GM23338 (cell line): ENCODE results near the gene ARSI. TPM values are rescaled to one million over a fixed set of nuclear protein-coding genes. Genes with fewer than 3 reads are reported as not detected.

ENCODE experiments used
- ATAC-seq: fragments of 200-7000 bp; cut with Tn5 transposase; 3 replicates; pipeline ENCODE4 v1.9.1; 2020
- DNase-seq: peaks from one replicate; pipeline ENCODE4 v3.0.0-alpha.2; 2015; ENCODE audit warnings: low spot score
- H2AFZ ChIP-seq: fragments of 200-600 bp; sonication (generic); 2 replicates; pipeline ENCODE4 v1.8.0; 2016; ENCODE audit warnings: antibody characterized with exemption, mild to moderate bottlenecking, moderate library complexity
- H3F3A ChIP-seq: fragments of 200-600 bp; sonication (generic); replicated peaks from 2 replicates; pipeline ENCODE4 v1.8.0; 2017; ENCODE audit warnings: antibody characterized with exemption, mixed run types, low read depth
- H3K27ac ChIP-seq: fragments of 200-600 bp; sonication (generic); 2 replicates; pipeline ENCODE4 v1.6.1; 2016; ENCODE audit warnings: low read depth
- H3K27me3 ChIP-seq: fragments of 200-600 bp; sonication (generic); 2 replicates; pipeline ENCODE4 v1.8.0; 2016; ENCODE audit warnings: mild to moderate bottlenecking, mixed run types, moderate library complexity; ENCODE audit not compliant: insufficient read depth
- H3K36me3 ChIP-seq: fragments of 200-600 bp; sonication (generic); 2 replicates; pipeline ENCODE4 v1.8.0; 2016; ENCODE audit warnings: mild to moderate bottlenecking; ENCODE audit not compliant: insufficient read depth
- H3K4me1 ChIP-seq: fragments of 200-600 bp; sonication (generic); 2 replicates; pipeline ENCODE4 v1.8.0; 2016; ENCODE audit warnings: mild to moderate bottlenecking, moderate library complexity; ENCODE audit not compliant: insufficient read depth
- H3K4me2 ChIP-seq: fragments of 200-600 bp; sonication (generic); 2 replicates; pipeline ENCODE4 v1.7.1; 2017; ENCODE audit warnings: mixed run types
- H3K4me3 ChIP-seq: fragments of 200-600 bp; sonication (generic); 2 replicates; pipeline ENCODE4 v1.6.1; 2016; ENCODE audit warnings: mixed run types
- H3K79me2 ChIP-seq: fragments of 200-600 bp; sonication (generic); replicated peaks from 2 replicates; pipeline ENCODE4 v1.8.0; 2017; ENCODE audit warnings: mild to moderate bottlenecking; ENCODE audit not compliant: insufficient read depth
- H3K9me2 ChIP-seq: fragments of 200-600 bp; sonication (generic); 2 replicates; pipeline ENCODE4 v1.8.0; 2017; ENCODE audit not compliant: insufficient read depth
- H4K20me1 ChIP-seq: fragments of 200-600 bp; sonication (generic); replicated peaks from 2 replicates; pipeline ENCODE4 v1.8.0; 2017; ENCODE audit warnings: mild to moderate bottlenecking; ENCODE audit not compliant: insufficient read depth
- H3K27ac Mint-ChIP-seq: 2 replicates; pipeline ENCODE4 v1.8.0; 2020; ENCODE audit warnings: inconsistent platforms, mild to moderate bottlenecking, moderate library complexity, mixed read lengths
- H3K27me3 Mint-ChIP-seq: 3 replicates; pipeline ENCODE4 v1.8.0; 2022; ENCODE audit warnings: low read depth, mild to moderate bottlenecking, moderate library complexity, mixed read lengths, inconsistent platforms; ENCODE audit not compliant: insufficient read depth, poor library complexity
- H3K36me3 Mint-ChIP-seq: 3 replicates; pipeline ENCODE4 v1.8.0; 2021; ENCODE audit warnings: low read depth, mild to moderate bottlenecking, inconsistent platforms, moderate library complexity, mixed read lengths
- H3K4me1 Mint-ChIP-seq: 3 replicates; pipeline ENCODE4 v1.8.0; 2020; ENCODE audit warnings: mild to moderate bottlenecking, inconsistent platforms, mixed read lengths
- H3K4me3 Mint-ChIP-seq: 3 replicates; pipeline ENCODE4 v1.8.0; 2021; ENCODE audit warnings: moderate library complexity, mild to moderate bottlenecking, inconsistent platforms, mixed read lengths
- H3K9me3 Mint-ChIP-seq: 3 replicates; pipeline ENCODE4 v1.8.0; 2020; ENCODE audit warnings: moderate library complexity, mild to moderate bottlenecking, inconsistent platforms, mixed read lengths
- CREB1 ChIP-seq: fragments of 250-450 bp; sonication (Bioruptor Pico); IDR thresholded peaks from 2 replicates; pipeline ENCODE4 v1.5.0; 2020; ENCODE audit warnings: low read depth, mild to moderate bottlenecking, moderate library complexity
- ETS1 ChIP-seq: IDR thresholded peaks from 2 replicates; pipeline ENCODE4 v1.6.1; 2016; ENCODE audit warnings: antibody characterized with exemption
- NANOG ChIP-seq: IDR thresholded peaks from 2 replicates; pipeline ENCODE4 v1.6.1; 2016; ENCODE audit warnings: antibody characterized with exemption, borderline replicate concordance
- REST ChIP-seq: IDR thresholded peaks from one replicate; pipeline ENCODE4 v1.6.1; 2018; ENCODE audit warnings: antibody characterized with exemption; ENCODE audit not compliant: unreplicated experiment
- STAT1 ChIP-seq: IDR thresholded peaks from one replicate; pipeline ENCODE4 v1.6.1; 2016; ENCODE audit warnings: antibody characterized with exemption; ENCODE audit not compliant: unreplicated experiment
- ZNF114 ChIP-seq: fragments of 250-450 bp; sonication (Bioruptor Pico); IDR thresholded peaks from 2 replicates; pipeline ENCODE4 v1.5.0; 2020; ENCODE audit warnings: mild to moderate bottlenecking, moderate library complexity
- ZNF331 ChIP-seq: fragments of 250-450 bp; sonication (Bioruptor Pico); IDR thresholded peaks from 2 replicates; pipeline ENCODE4 v1.5.0; 2020; ENCODE audit warnings: low read depth, mild to moderate bottlenecking, moderate library complexity
- polyA plus RNA-seq: library from polyadenylated mRNA; unstranded; fragments of >200 nt; fragmentation: Nextera tagmentation; extraction: Ambion mirVana; gene quantifications from 2 replicates; pipeline ENCODE4 v1.2.1, GENCODE V29; 2016
- total RNA-seq: library from RNA; depleted of rRNA; stranded (reverse); fragments of >200 nt; shearing (Covaris generic); gene quantifications from 2 replicates; pipeline ENCODE4 v1.2.3, GENCODE V29; 2014

Gene ARSI
- total and polyA plus RNA-seq, 2 experiments from 2014 or later = 0.99 to 6.9 TPM

DNA sequence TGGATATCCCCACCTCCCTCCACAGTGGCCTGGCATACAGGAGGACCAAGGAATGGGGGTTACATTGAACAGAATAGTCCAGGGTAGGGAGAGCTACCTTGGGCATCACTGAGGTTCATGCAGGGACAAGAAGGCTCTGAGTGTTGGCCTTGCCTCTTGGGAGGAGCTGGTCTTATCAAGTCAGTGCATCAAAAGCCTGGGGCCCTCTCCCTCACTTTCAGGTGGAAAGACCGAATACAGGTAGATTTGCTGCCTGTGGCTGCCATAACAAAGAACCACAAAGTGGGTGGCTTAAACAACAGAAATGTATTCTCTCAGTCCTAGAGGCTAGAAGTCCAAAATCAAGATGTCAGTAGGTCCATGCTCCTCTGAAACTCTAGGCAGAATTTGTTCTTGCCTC lies 18.5 kb upstream of the ARSI start:
- H3K27me3 Mint-ChIP-seq = peaks cover 7% of the 10 kb centered on the region
- TF ChIP-seq CREB1 (CRISPR knock-in tag) (no peak), REST (no peak)
- Histone ChIP-seq H3K36me3 (no peaks in the 10 kb centered on the region), H3F3A (no peaks in the 10 kb centered on the region), H4K20me1 (no peaks in the 10 kb centered on the region), H3K4me2 (no peak overlapping the region), H3K27me3 (no peaks in the 10 kb centered on the region), H3K9me2 (no peaks in the 10 kb centered on the region), H3K79me2 (no peaks in the 10 kb centered on the region), H3K27ac (no peak overlapping the region), H2AFZ (no peak overlapping the region), H3K4me3 (no peak overlapping the region), H3K4me1 (no peaks in the 10 kb centered on the region)
- no peaks in the 10 kb centered on the region for H3K9me3 Mint-ChIP-seq
- no peaks in the 10 kb centered on the region for H3K36me3 Mint-ChIP-seq
- peaks cover 11% of the 10 kb centered on the region for H3K4me1 Mint-ChIP-seq
- DNase-seq (no peak), ATAC-seq (no peak)
- H3K27ac Mint-ChIP-seq = no peak overlapping the region
- H3K4me3 Mint-ChIP-seq = no peak overlapping the region

DNA sequence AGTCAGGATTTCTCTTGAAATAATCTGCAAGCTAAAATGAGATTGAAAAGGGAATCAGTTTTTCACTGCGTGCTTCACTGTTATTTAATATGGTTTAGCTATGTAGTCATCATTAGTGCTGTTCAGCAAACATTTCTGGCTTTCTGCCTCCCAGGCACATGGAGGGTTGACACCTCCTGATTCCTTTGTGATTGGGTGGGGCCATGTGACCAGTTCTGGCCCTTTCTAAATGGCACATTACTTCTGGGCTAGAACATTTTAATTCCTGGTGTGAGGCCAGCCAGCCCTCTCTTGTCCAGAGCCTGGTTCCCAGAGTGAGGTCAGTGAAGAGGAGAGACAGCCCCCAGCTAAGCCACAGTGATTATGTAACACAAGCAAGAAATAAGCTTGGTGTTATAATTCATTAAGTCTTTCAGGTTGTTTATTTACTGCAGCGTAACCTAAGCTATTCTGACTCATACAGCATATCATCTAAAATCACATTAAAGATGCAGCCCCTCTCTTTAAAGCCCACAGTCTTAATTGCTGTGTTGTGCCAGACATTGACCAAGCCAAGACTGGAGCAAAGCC lies 17.4 kb upstream of the ARSI start:
- no peak overlapping the region for H2AFZ ChIP-seq
- H3K27ac Mint-ChIP-seq = no peak overlapping the region

More for the DNA sequence above, 17.4 kb upstream of the ARSI start:
- Histone ChIP-seq H4K20me1 (no peaks in the 10 kb centered on the region), H3F3A (no peaks in the 10 kb centered on the region), H3K4me2 (no peak overlapping the region), H3K9me2 (no peaks in the 10 kb centered on the region), H3K27me3 (no peaks in the 10 kb centered on the region), H3K79me2 (no peaks in the 10 kb centered on the region), H3K4me1 (no peaks in the 10 kb centered on the region), H3K36me3 (no peaks in the 10 kb centered on the region), H3K4me3 (no peak overlapping the region), H3K27ac (no peak overlapping the region)
- DNase-seq (no peak), ATAC-seq (no peak)
- no peak overlapping the region for H3K4me3 Mint-ChIP-seq
- no peaks in the 10 kb centered on the region for H3K36me3 Mint-ChIP-seq
- peaks cover 11% of the 10 kb centered on the region for H3K4me1 Mint-ChIP-seq
- TF ChIP-seq ZNF331 (CRISPR knock-in tag) (no peak), ZNF114 (CRISPR knock-in tag) (no peak), CREB1 (CRISPR knock-in tag) (no peak), STAT1 (no peak), ETS1 (no peak), NANOG (no peak)
- H3K9me3 Mint-ChIP-seq = no peaks in the 10 kb centered on the region
- H3K27me3 Mint-ChIP-seq = peaks cover 9% of the 10 kb centered on the region
